ENCODE results near the gene TRAPPC6A. TPM values are rescaled to one million over a fixed set of nuclear protein-coding genes. Genes with fewer than 3 reads are reported as not detected.

TRAPPC6A gene
- total RNA-seq, 2 donors from 2014 or later, result 17.5 to 33.5 TPM

DNA sequence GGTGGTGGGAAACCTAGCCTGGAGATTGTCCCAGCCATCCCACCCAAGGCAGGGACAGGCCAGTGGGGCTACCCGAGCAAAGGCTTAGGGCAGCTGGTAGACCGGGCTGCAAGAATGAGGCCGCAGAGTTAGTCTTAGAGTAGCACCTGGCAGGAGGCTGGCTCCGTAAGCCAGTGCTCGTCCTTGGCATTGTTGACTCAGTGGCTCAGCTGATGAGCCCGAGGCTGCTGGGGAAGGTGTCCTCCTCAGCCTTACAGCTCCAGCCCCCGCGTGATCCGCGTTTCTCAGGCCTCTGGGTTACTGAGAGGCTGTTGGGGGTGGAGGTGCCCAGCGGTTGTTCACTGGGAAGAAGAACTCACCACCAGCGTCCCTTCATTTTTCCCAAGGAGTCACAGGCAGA, 60.4 kb downstream of the TRAPPC6A start:
- DNase-seq (ENCODE audit: low spot score) (no peak), ATAC-seq (peak; percentile 4 to 15)
- H3K27me3 Mint-ChIP-seq, result no peaks in the 10 kb centered on the region
- no peak overlapping the region for H3K27ac Mint-ChIP-seq
- no peak overlapping the region for H3K4me3 Mint-ChIP-seq
- no peaks in the 10 kb centered on the region for H3K36me3 Mint-ChIP-seq
- peaks cover 39 to 45% of the 10 kb centered on the region in 2 donors for H3K4me1 Mint-ChIP-seq (ENCODE audit: low read depth in 2 of 2)
- H3K9me3 Mint-ChIP-seq, result no peaks in the 10 kb centered on the region

DNA sequence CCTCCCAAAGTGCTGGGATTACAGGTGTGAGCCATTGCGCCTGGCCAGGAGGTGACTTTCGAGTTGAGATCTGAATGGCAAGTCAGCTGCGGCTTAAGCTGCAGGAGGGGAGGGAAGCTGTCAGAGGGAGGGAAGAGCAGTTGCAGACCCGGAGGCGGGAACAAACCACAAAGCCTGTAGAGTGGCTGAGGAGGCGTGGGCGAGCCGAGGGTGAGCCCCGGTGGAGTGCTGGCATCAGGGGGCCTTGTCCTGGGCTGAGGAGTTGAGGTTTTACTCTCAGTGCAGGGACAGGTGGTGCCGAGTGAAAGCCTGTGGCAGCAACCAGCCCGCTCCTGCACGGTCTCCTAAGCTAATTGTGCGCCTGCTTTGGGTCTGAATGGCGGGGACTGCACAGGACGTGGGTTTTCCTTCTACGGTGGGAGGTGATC, 60.9 kb downstream of the TRAPPC6A start:
- H3K4me1 Mint-ChIP-seq (ENCODE audit: low read depth in 2 of 2), result peaks cover 35 to 42% of the 10 kb centered on the region in 2 donors
- ATAC-seq (peak; percentile 51 to 76), DNase-seq (ENCODE audit: low spot score) (peak; percentile 69)
- H3K4me3 Mint-ChIP-seq, result no peak overlapping the region
- no peaks in the 10 kb centered on the region for H3K27me3 Mint-ChIP-seq
- H3K36me3 Mint-ChIP-seq, result no peaks in the 10 kb centered on the region
- peak overlapping the region in 1 of 2 donors; percentile 53 for H3K27ac Mint-ChIP-seq
- H3K9me3 Mint-ChIP-seq, result no peaks in the 10 kb centered on the region

DNA sequence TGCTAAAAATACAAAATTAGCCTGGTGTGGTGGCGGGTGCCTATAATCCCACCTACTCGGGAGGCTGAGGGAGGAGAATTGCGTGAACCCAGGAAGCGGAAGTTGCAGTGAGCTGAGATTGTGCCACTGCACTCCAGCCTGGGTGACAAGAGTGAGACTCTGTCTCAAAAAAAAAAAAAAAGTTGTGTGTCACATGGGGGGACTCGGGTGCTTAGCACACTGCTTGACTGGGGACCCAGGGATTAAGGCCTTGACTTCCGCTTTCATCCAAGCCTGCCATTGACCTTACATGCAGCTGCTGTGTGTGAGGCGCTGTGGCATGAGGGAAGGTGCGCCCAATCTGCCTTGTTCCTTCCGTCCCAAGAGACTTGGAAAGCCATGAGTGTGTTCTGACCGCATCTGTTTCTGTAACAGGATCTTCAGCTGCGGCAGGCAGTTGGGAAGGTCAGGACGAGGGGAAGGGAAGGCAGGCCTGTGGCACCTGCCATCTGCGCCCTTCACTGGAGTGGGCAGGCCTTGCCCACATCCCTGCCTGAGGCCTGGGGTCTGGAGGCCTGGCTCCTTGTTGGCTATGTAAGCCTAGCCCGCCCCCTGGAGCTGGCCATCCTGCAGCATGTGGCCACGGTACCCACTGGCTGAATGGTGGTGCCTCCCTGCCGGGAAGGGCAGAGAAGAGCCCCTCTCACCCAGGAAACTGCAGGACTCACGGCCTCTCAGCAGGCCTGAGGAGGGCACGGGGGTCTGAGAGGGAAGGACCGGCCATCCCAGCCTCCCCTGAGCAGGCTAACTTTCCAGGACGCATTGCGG, 62.0 kb downstream of the TRAPPC6A start:
- Mint-ChIP-seq H3K4me3 (no peak overlapping the region), H3K36me3 (no peaks in the 10 kb centered on the region), H3K27ac (peak overlapping the region in 1 of 2 donors; percentile 53), H3K9me3 (no peaks in the 10 kb centered on the region), H3K4me1 (ENCODE audit: low read depth in 2 of 2) (peaks cover 27 to 31% of the 10 kb centered on the region in 2 donors), H3K27me3 (no peaks in the 10 kb centered on the region)
- DNase-seq (ENCODE audit: low spot score) (no peak), ATAC-seq (no peak)

DNA sequence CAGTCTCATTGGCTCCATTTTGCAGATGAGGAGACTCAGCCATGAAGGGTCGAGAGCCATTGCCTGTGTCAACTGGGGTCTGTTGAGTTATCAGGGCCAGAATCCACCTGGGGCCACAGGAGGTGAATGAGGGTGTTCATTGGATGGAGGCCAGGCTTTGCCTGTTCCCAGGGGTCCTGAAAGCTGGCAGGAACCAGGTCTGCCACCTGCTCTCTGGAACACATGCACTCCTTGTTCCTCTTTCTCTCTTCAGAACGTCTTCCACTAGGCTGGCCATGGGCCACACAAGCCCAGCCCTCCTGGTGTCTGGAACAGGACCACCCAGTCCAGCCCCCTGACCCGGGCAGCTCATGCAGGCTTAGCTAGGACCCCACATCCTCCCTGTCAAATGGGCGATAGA, 63.9 kb downstream of the TRAPPC6A start:
- H3K4me3 Mint-ChIP-seq, result no peak overlapping the region
- H3K36me3 Mint-ChIP-seq, result no peaks in the 10 kb centered on the region
- H3K27ac Mint-ChIP-seq, result no peak overlapping the region
- DNase-seq (ENCODE audit: low spot score), result no peak
- H3K27me3 Mint-ChIP-seq, result no peaks in the 10 kb centered on the region
- peaks cover 23 to 34% of the 10 kb centered on the region in 2 donors for H3K4me1 Mint-ChIP-seq (ENCODE audit: low read depth in 2 of 2)
- ATAC-seq, result no peak
- no peaks in the 10 kb centered on the region for H3K9me3 Mint-ChIP-seq

DNA sequence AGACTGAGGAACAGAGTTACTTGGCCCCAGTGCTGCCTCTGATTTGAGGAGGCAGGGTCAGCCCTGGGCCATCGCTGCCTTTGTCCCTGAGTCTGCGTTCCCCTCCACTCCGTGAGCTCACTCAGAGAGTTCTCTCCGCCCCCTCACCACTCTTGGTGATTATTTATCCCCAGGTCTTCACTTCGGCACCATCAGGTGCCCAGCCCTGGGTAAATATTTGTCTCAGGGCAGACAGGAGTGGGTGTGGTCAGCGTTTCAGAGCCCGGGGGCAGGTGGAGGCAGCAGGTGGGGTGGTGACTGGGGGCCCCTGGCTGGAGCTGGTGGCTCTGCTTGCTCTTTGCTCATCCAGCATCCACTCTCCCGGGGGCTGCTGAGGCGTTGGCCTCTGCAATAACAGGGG, 64.4 kb downstream of the TRAPPC6A start:
- Mint-ChIP-seq H3K9me3 (no peaks in the 10 kb centered on the region), H3K36me3 (no peaks in the 10 kb centered on the region), H3K4me1 (ENCODE audit: low read depth in 2 of 2) (peaks cover 20 to 32% of the 10 kb centered on the region in 2 donors), H3K4me3 (no peak overlapping the region), H3K27ac (no peak overlapping the region), H3K27me3 (no peaks in the 10 kb centered on the region)
- ATAC-seq, result no peak
- no peak for DNase-seq (ENCODE audit: low spot score)

Other genes with a start within 250 kb of the TRAPPC6A start
- not detected for gene APOC4, start 236.0 kb downstream of the TRAPPC6A start, total RNA-seq
- 1 to 10 TPM in 1 of 2 donors, not detected in 1; 4.6 TPM for gene APOC2, start 232.2 kb downstream of the TRAPPC6A start, total RNA-seq
- gene CLPTM1, start 222.9 kb downstream of the TRAPPC6A start, total RNA-seq, result 100 to 1,000 TPM in 1 of 2 donors, 10 to 100 TPM in 1; 90.9 to 116 TPM
- gene RELB, start 176.8 kb downstream of the TRAPPC6A start, total RNA-seq, result 10 to 100 TPM; 47.0 to 81.6 TPM
- 100 to 1,000 TPM in 1 of 2 donors, 10 to 100 TPM in 1; 84.1 to 147 TPM for gene CLASRP, start 139.2 kb downstream of the TRAPPC6A start, total RNA-seq
- 1 to 10 TPM; 5.0 to 5.5 TPM for gene ZNF296, start 101.8 kb downstream of the TRAPPC6A start, total RNA-seq
- gene GEMIN7, start 99.0 kb downstream of the TRAPPC6A start, total RNA-seq, result 10 to 100 TPM; 59.0 TPM
- gene PPP1R37, start 85.1 kb downstream of the TRAPPC6A start, total RNA-seq, result 10 to 100 TPM; 18.1 to 36.3 TPM
- gene NKPD1, start 17.3 kb downstream of the TRAPPC6A start, total RNA-seq, result under 1 TPM; 0.14 to 0.22 TPM
- gene BLOC1S3, start 547 bp upstream of the TRAPPC6A start, total RNA-seq, result 10 to 100 TPM; 15.4 to 20.5 TPM
- gene EXOC3L2, start 67.2 kb upstream of the TRAPPC6A start, total RNA-seq, result not detected
- gene MARK4, start 73.0 kb upstream of the TRAPPC6A start, total RNA-seq, result 10 to 100 TPM; 31.4 to 42.5 TPM
- under 1 TPM in 1 of 2 donors, not detected in 1; 0.29 TPM for gene CKM, start 144.6 kb upstream of the TRAPPC6A start, total RNA-seq
- gene KLC3, start 162.5 kb upstream of the TRAPPC6A start, total RNA-seq, result not detected
- 10 to 100 TPM; 18.1 to 44.0 TPM for gene ERCC2, start 192.3 kb upstream of the TRAPPC6A start, total RNA-seq
- 10 to 100 TPM; 12.2 to 14.1 TPM for gene PPP1R13L, start 226.8 kb upstream of the TRAPPC6A start, total RNA-seq
- 10 to 100 TPM; 11.0 to 25.4 TPM for gene POLR1G, start 228.4 kb upstream of the TRAPPC6A start, total RNA-seq
- 10 to 100 TPM; 65.0 to 67.8 TPM for gene ERCC1, start 245.7 kb upstream of the TRAPPC6A start, total RNA-seq